Prostate gland (tissue), 2 donors: Measurements from ENCODE around the gene MYLK2. TPM values are rescaled to one million over a fixed set of nuclear protein-coding genes. Genes with fewer than 3 reads are reported as not detected.

ENCODE experiments used
- DNase-seq: peaks from one replicate; pipeline ENCODE4 v3.0.0-alpha.2; 2019; ENCODE audit warnings: low spot score
- H3K27ac ChIP-seq, 2 donors: fragments of 200-600 bp; sonication (generic); 2 replicates each; pipeline ENCODE4 v1.5.1; 2017 to 2019
- H3K27me3 ChIP-seq: fragments of 200-600 bp; sonication (generic); replicated peaks from 2 replicates; pipeline ENCODE4 v1.5.1; 2019; ENCODE audit not compliant: insufficient read depth
- H3K36me3 ChIP-seq, 2 donors: fragments of 200-600 bp; sonication (generic); 1 replicate in 1 of 2; 2 replicates in 1 of 2; pipeline versions ENCODE4 v1.5.1 to v1.8.1; 2017 to 2019
- H3K4me1 ChIP-seq: fragments of 200-600 bp; sonication (generic); replicated peaks from 2 replicates; pipeline ENCODE4 v1.5.1; 2019
- H3K4me3 ChIP-seq, 2 donors: fragments of 200-600 bp; sonication (generic); 2 replicates each; pipeline ENCODE4 v1.5.1; 2017 to 2019
- H3K9me3 ChIP-seq: fragments of 200-600 bp; sonication (generic); 2 replicates; pipeline ENCODE4 v1.5.1; 2017
- POLR2A ChIP-seq: fragments of 450-650 bp; IDR thresholded peaks from one replicate; pipeline ENCODE4 v1.6.1; 2016; ENCODE audit warnings: antibody characterized with exemption, mild to moderate bottlenecking
- POLR2AphosphoS5 ChIP-seq: sonication (generic); formaldehyde crosslinking; IDR thresholded peaks from one replicate; pipeline ENCODE4 v1.6.1; 2017; ENCODE audit warnings: antibody characterized with exemption
- WGBS: methylation state at CpG from one replicate; pipeline ENCODE4 v1.1.5; 2018; 5-methylcytosine and 5-hydroxymethylcytosine counted together
- intact Hi-C: fragments of 100-400 bp; cut with DNase I; formaldehyde crosslinking; loops from one replicate; pipeline ENCODE4 v1.14.2; 2022
- total RNA-seq, 2 donors: library from RNA; depleted of rRNA; stranded (reverse); fragments of >200 nt; gene quantifications; one replicate each; pipeline ENCODE4 v1.1.0, GENCODE V29; 2016
- TF ChIP-seq, protein P1 (sequence below), 4 experiments: fragments of 200-600 bp in 2 of 4; fragments of 450-650 bp in 2 of 4; sonication (generic) in 2 of 4; IDR thresholded peaks; 1 replicate in 3 of 4; 2 replicates in 1 of 4; pipeline ENCODE4 v1.5.1; 2016 to 2019; ENCODE audit warnings: antibody characterized with exemption in 4 of 4, mild to moderate bottlenecking in 2 of 4, moderate library complexity in 2 of 4

Gene MYLK2
- total RNA-seq, 2 donors from 2014 or later = 0.27 to 0.91 TPM

DNA sequence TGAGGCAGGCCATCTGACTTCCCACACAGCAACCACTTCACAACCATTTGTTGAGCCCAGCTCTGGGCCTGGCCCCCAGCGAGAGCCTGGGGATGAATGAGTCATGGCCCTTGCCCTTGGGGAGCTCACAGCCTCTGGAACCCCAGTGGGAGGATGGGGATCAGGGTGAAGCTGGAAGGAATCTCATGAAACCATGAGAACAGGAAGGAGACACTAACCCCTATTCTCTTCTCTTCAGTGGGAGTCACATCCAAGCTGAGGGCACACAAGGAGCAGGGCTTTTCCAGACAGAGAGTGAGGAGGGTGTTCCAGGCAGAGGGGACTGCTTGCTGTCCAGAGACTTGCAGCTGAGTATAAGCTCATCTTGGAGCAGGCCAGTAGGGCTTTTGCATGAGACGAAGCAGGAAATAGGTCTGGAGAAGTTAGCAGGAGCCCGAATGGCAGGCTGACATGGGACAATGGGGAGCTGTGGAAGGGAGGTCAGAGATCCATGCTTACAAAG is 18.8 kb downstream of the MYLK2 start:
- Histone ChIP-seq H3K27ac (no peak overlapping the region), H3K4me3 (no peak overlapping the region), H3K27me3 (no peaks in the 10 kb centered on the region), H3K9me3 (no peaks in the 10 kb centered on the region), H3K36me3 (no peaks in the 10 kb centered on the region), H3K4me1 (no peaks in the 10 kb centered on the region)
- no peak for TF ChIP-seq POLR2AphosphoS5
- no peak for TF ChIP-seq POLR2A
- intact Hi-C loops = no loop called here
- no peak for DNase-seq
- 65% methylated on average over 3 of the region's 3 CpGs for WGBS

DNA sequence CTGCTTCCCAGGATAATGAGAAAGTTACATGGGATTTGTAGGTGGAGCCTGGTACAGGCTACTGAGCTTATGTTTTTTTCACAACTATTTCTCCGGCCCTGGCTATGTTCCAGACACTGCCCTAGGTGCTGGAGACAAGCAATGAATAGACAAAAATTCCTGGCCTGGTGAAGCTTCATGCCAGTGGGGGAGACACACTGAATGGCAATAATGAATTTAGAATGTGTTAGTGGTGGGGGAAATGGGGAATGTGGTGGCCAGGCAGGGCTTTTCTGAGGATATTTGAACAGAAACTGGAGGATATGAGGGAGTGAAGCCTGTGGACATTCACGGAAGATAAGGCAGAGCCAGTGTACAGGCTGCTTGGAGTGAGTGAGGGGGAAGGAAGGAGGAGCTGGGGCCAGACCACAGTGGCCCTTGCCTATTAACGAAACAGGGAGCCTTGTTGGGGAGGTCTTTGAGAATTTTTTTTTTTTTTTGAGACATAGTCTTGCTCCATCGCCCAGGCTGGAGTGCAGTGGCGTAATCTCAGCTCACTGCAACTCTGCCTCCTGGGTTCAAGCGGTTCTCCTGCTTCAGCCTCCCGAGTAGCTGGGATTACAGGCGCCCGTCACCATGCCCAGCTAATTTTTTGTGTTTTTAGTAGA is 19.6 kb downstream of the MYLK2 start:
- no peak for DNase-seq
- no peaks in the 10 kb centered on the region for H3K27me3 ChIP-seq
- no peak for TF ChIP-seq POLR2AphosphoS5
- TF ChIP-seq, protein P1, sequence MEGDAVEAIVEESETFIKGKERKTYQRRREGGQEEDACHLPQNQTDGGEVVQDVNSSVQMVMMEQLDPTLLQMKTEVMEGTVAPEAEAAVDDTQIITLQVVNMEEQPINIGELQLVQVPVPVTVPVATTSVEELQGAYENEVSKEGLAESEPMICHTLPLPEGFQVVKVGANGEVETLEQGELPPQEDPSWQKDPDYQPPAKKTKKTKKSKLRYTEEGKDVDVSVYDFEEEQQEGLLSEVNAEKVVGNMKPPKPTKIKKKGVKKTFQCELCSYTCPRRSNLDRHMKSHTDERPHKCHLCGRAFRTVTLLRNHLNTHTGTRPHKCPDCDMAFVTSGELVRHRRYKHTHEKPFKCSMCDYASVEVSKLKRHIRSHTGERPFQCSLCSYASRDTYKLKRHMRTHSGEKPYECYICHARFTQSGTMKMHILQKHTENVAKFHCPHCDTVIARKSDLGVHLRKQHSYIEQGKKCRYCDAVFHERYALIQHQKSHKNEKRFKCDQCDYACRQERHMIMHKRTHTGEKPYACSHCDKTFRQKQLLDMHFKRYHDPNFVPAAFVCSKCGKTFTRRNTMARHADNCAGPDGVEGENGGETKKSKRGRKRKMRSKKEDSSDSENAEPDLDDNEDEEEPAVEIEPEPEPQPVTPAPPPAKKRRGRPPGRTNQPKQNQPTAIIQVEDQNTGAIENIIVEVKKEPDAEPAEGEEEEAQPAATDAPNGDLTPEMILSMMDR (IDR thresholded peaks at IDR 0.05) = no peak
- TF ChIP-seq POLR2A = no peak
- intact Hi-C loops = no loop called here
- no peaks in the 10 kb centered on the region for H3K9me3 ChIP-seq
- no peaks in the 10 kb centered on the region for H3K4me1 ChIP-seq
- H3K27ac ChIP-seq = no peak overlapping the region
- 84% methylated on average over 9 of the region's 9 CpGs for WGBS
- no peak overlapping the region for H3K4me3 ChIP-seq
- no peaks in the 10 kb centered on the region for H3K36me3 ChIP-seq

DNA sequence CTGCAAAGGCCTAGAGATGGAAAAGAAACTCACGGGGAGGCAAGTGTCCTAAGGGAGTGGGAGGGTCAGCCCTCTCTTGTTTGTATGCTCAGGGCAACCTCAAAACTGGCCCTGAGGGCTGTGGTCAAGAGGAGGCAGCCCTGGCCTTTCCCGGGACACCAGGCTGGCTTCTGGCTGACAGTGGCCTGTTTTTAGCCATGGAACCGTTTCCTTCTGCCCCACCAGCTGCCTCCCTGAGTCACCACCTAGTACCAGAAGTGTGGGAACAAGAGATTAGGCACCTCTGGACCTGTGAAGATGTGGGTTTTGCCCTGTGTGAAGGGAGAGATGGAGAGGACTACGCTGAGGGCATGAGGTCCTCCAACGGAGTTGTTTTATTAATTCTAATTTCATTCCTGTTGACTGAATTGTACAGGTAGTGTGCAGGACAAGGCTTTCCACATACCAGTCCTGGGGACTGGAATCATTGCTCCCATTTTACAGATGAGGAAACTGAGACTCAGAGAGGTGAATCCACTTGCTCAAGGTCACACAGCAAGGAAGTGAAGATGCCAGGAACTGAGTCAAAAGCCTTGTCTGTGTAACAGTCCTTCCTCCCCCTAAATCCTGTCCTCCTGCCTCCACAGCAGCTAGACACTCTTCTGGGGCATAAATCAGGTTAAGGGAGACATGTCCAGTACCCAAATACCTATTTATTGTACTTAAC is 20.8 kb downstream of the MYLK2 start:
- Histone ChIP-seq H3K4me3 (no peak overlapping the region), H3K36me3 (no peaks in the 10 kb centered on the region), H3K27ac (no peak overlapping the region), H3K4me1 (no peaks in the 10 kb centered on the region), H3K9me3 (no peaks in the 10 kb centered on the region), H3K27me3 (no peaks in the 10 kb centered on the region)
- intact Hi-C loops = no loop called here
- 83% methylated on average over 5 of the region's 5 CpGs for WGBS
- DNase-seq = no peak
- TF ChIP-seq, protein P1 (IDR thresholded peaks at IDR 0.05) = no peak
- TF ChIP-seq POLR2AphosphoS5 (no peak), POLR2A (no peak)

DNA sequence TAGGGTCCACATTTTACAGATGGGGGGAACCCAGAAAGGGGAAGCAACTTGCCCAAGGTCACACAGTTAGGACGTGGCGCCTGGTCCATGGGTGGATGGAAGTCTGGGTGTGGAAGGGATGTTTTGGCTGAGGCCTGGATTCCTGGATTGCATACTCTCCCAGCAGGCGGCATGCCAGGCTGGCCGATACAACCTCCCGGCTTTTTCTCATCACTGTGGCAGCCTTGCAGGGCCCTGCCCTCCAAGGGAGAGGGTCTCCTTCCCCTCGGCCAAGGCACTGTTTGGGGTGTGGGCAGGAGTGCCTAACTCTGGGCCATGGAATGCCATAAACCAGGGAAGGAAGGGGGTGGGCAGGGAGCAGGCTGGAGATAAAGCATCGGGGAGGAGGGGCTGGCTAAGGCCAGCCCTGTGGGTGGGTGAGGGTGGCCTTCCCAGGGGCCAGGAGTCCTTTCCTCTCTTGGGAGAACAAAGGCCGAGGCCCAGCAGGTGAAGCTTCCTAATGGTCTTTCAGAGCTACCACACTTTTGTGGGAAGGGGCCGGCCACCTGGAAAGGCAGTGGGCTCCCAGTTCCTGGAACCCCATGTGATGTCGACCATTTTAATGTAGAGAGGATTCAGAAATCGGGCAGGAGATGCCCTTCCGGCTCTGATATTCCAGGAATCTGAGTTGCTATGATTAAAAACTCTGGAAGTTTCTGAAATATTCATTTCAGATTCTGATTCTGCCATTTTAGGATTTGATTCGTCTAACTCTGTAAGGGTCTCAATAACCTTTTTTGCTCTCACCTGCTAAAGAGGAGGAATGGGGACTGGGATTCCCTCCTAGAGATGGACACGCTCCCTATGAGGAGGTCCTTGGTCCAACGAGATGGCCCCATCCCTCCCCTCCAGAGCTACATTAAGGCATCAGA is 22.0 kb downstream of the MYLK2 start:
- no peaks in the 10 kb centered on the region for H3K4me1 ChIP-seq
- 74% methylated on average over 15 of the region's 15 CpGs for WGBS
- H3K4me3 ChIP-seq = no peak overlapping the region
- DNase-seq = no peak
- intact Hi-C loops = no loop called here
- no peaks in the 10 kb centered on the region for H3K9me3 ChIP-seq
- peak overlapping the region in 1 of 2 donors; percentile 5 for H3K27ac ChIP-seq
- H3K36me3 ChIP-seq = no peaks in the 10 kb centered on the region
- TF ChIP-seq POLR2AphosphoS5 (no peak), POLR2A (no peak)
- TF ChIP-seq, protein P1 (IDR thresholded peaks at IDR 0.05) = no peak
- no peaks in the 10 kb centered on the region for H3K27me3 ChIP-seq

DNA sequence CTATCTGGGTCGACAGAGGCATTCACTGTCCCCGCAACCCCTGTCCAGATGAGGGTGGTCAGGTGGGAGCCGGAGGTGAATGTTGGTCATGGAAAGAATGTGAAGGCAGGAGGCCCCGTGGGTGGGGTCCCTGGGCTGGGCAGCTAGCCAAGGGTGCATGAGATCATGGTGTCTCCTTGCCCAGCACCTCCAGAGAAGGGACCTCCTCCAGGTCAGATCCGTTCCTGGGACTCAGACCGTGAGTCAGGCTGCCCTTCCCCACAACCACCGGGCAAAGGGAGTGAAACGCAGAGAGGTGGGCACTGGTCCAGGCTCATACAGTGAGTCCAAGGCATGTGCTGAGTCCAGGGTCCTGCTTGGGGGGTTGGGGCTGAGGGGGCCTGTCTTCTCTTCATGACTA is 22.8 kb downstream of the MYLK2 start:
- peak overlapping the region in 1 of 2 donors; percentile 5 for H3K27ac ChIP-seq
- H3K4me1 ChIP-seq = no peaks in the 10 kb centered on the region

More for the DNA sequence above, 22.8 kb downstream of the MYLK2 start:
- 49% methylated on average over 8 of the region's 8 CpGs for WGBS
- Histone ChIP-seq H3K4me3 (no peak overlapping the region), H3K36me3 (no peaks in the 10 kb centered on the region), H3K9me3 (no peaks in the 10 kb centered on the region), H3K27me3 (no peaks in the 10 kb centered on the region)
- TF ChIP-seq, protein P1 (IDR thresholded peaks at IDR 0.05) = no peak
- no peak for DNase-seq
- intact Hi-C loops = no loop called here
